ENCODE data around the gene ST8SIA2. TPM values are rescaled to one million over a fixed set of nuclear protein-coding genes. Genes with fewer than 3 reads are reported as not detected.

Gene ST8SIA2
- total RNA-seq, 2 donors from 2014 or later: 0.35 to 0.37 TPM

DNA sequence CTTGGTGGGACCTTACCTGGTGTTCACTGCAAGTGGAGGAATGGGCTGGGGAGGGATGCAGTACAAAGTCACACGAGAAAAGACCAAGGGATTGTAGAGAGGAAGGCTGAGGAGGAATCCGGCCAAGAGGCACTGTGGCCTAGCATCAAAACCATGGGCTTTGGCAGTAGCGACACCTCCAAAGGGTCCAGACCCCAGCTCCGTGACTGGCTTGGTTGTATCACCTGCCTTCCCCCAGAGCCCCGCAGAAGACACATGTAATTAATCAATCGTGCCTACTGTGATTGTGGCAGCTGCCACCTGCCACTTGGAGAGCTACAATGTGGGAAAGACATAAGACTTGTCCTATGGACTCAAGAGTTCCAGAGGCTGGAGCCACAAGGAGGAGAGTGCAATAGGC is 54.7 kb downstream of the ST8SIA2 start:
- H3K9me3 ChIP-seq: no peaks in the 10 kb centered on the region
- H3K4me1 ChIP-seq: no peaks in the 10 kb centered on the region
- no peaks in the 10 kb centered on the region for H3K36me3 ChIP-seq
- H3K27ac ChIP-seq: no peak overlapping the region
- H3K4me3 ChIP-seq: no peak overlapping the region
- DNase-seq (ENCODE audit: low spot score): no peak
- TF ChIP-seq, protein P1, sequence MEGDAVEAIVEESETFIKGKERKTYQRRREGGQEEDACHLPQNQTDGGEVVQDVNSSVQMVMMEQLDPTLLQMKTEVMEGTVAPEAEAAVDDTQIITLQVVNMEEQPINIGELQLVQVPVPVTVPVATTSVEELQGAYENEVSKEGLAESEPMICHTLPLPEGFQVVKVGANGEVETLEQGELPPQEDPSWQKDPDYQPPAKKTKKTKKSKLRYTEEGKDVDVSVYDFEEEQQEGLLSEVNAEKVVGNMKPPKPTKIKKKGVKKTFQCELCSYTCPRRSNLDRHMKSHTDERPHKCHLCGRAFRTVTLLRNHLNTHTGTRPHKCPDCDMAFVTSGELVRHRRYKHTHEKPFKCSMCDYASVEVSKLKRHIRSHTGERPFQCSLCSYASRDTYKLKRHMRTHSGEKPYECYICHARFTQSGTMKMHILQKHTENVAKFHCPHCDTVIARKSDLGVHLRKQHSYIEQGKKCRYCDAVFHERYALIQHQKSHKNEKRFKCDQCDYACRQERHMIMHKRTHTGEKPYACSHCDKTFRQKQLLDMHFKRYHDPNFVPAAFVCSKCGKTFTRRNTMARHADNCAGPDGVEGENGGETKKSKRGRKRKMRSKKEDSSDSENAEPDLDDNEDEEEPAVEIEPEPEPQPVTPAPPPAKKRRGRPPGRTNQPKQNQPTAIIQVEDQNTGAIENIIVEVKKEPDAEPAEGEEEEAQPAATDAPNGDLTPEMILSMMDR (IDR thresholded peaks at IDR 0.05): no peak
- no peaks in the 10 kb centered on the region for H3K27me3 ChIP-seq

- Histone ChIP-seq H3K4me1 (no peaks in the 10 kb centered on the region), H3K27ac (no peak overlapping the region), H3K27me3 (no peaks in the 10 kb centered on the region), H3K4me3 (no peak overlapping the region), H3K36me3 (no peaks in the 10 kb centered on the region), H3K9me3 (no peaks in the 10 kb centered on the region)
- DNase-seq (ENCODE audit: low spot score): no peak
- TF ChIP-seq, protein P1 (IDR thresholded peaks at IDR 0.05): no peak
Measured at GRCh38 chr15:92449476-92449875, 55.8 kb downstream of the ST8SIA2 start.

- TF ChIP-seq, protein P1 (IDR thresholded peaks at IDR 0.05): no peak
- no peak for DNase-seq (ENCODE audit: low spot score)
- H3K36me3 ChIP-seq: no peaks in the 10 kb centered on the region
- H3K4me3 ChIP-seq: no peak overlapping the region
- no peaks in the 10 kb centered on the region for H3K4me1 ChIP-seq
- H3K27me3 ChIP-seq: no peaks in the 10 kb centered on the region
- no peaks in the 10 kb centered on the region for H3K9me3 ChIP-seq
- no peak overlapping the region for H3K27ac ChIP-seq
Measured at GRCh38 chr15:92451225-92451825, 57.6 kb downstream of the ST8SIA2 start.

- no peak overlapping the region for H3K27ac ChIP-seq
- TF ChIP-seq, protein P1 (IDR thresholded peaks at IDR 0.05): no peak
- no peaks in the 10 kb centered on the region for H3K4me1 ChIP-seq
- no peaks in the 10 kb centered on the region for H3K36me3 ChIP-seq
- H3K27me3 ChIP-seq: no peaks in the 10 kb centered on the region
- no peak for DNase-seq (ENCODE audit: low spot score)
- no peak overlapping the region for H3K4me3 ChIP-seq
- no peaks in the 10 kb centered on the region for H3K9me3 ChIP-seq
Measured at GRCh38 chr15:92452143-92452542, 58.5 kb downstream of the ST8SIA2 start.

- DNase-seq (ENCODE audit: low spot score): no peak
- TF ChIP-seq, protein P1 (IDR thresholded peaks at IDR 0.05): no peak
- Histone ChIP-seq H3K36me3 (no peaks in the 10 kb centered on the region), H3K4me1 (no peaks in the 10 kb centered on the region), H3K27ac (no peak overlapping the region), H3K4me3 (no peak overlapping the region), H3K9me3 (no peaks in the 10 kb centered on the region), H3K27me3 (no peaks in the 10 kb centered on the region)
Measured at GRCh38 chr15:92453607-92454006, 59.9 kb downstream of the ST8SIA2 start.

GRCh38 chr15:92454555-92455105 is 60.9 kb downstream of the ST8SIA2 start:
- TF ChIP-seq, protein P1 (IDR thresholded peaks at IDR 0.05): no peak
- no peaks in the 10 kb centered on the region for H3K36me3 ChIP-seq
- DNase-seq (ENCODE audit: low spot score): no peak
- H3K9me3 ChIP-seq: no peaks in the 10 kb centered on the region
- no peaks in the 10 kb centered on the region for H3K27me3 ChIP-seq
- H3K27ac ChIP-seq: no peak overlapping the region
- no peaks in the 10 kb centered on the region for H3K4me1 ChIP-seq
- no peak overlapping the region for H3K4me3 ChIP-seq
